GM21786 (cell line): ENCODE measurements around the gene LYST.

Experiments used
- ATAC-seq: cut with Tn5 transposase; IDR thresholded peaks from one replicate; pipeline ENCODE4 v1.9.1; 2021; ENCODE audit not compliant: unreplicated experiment

LYST gene

DNA sequence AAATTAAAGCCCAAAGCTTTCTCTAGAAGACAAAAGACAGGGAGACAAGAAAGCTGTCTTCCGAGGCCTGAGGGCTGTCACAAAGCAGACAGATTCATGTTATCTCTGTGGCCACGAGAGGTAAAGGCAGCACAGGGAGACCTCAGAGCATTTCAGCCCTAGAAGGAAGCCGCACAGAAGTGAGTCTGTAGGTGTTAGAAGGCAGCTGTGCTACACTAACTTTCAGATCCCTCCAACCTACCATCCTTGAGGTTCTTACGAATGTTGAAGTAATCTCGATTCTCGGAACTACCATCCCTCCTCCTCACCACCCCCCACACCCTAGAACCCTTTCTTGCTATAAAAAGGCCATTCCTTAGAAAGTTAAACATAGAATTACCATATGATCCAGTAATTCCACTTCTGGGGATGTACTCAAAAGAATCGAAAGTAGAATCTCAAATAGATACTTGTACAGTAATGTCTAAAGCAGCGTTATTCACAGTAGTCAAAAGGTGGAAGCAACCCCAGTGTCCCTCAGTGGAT, 21.5 kb upstream of the LYST start:
- peak; percentile 82 for ATAC-seq

- ATAC-seq = peak; percentile 11
Observed at GRCh38 chr1:235887676-235888075, 21.0 kb upstream of the LYST start.

GRCh38 chr1:235885655-235886262, 19.1 kb upstream of the LYST start:
- no peak for ATAC-seq

GRCh38 chr1:235883261-235883927, 16.7 kb upstream of the LYST start:
- no peak for ATAC-seq

GRCh38 chr1:235882816-235883215, 16.1 kb upstream of the LYST start:
- no peak for ATAC-seq

DNA sequence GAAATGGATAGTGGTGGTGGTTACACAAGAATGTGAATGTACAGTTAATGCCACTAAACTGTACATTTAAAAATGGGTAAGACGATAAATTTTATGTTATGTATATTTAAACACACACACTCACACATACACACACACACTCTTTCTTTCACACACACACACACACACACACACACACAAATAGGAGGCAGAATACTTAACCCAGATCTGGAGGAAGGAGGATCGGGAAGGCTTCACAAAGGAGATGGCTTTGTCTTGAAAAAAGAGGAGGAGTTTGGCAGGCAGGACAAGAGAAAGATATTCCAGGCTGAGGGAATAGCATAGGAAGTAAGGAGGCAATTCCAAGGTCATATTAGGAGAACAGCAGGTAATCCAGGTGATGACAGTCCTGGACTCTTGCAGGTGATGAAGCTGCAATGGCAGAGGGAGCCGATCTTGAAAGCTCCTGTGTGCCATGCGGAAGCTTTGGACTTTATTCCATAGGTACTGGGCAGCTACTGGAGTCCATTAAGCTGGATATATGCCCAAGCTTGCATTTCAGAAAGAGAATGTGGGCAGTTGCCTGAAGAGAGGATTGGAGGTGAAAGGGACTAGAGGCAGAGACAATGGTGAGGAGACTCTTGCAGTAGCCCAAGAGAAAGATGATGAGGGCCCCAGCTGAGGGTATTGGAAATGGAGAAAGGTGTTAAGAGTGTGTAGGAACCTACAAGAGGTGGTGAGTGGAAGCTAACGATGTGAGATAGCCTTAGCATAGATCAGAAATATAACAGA, 15.4 kb upstream of the LYST start:
- no peak for ATAC-seq

DNA sequence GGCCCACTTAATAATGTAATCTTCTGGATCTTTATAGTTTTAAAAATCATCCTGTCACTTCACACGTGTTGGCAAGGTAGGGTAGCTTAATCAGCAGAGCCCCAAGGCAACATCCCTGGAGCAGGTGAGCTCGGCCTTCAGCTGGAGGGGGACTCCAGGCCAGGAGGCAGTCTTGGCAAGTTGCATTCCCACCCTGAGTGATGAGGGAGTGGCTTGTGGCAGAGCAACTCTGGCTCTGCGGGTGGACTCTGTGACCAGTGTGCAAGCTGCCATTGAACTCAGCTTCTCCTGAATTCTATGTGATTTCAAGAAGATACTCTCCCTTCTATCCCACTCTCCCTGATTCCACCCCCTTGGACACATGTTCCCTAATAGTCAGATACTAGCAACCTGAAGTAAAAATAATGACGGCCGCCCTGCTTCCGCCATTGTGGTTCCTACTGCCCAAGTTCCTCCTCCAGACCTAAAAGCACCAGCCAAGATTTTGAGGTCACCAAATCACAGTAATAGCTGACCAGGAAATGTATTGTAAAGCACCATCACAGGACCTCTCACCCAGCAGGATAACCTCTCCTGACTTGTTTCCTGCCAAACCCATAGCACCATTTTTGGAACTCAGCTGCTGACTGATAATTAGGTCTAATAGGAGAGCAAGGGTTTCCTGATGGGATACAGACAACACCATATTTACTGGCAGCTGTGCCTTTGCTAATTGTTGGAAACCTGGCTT, 11.5 kb upstream of the LYST start:
- no peak for ATAC-seq

DNA sequence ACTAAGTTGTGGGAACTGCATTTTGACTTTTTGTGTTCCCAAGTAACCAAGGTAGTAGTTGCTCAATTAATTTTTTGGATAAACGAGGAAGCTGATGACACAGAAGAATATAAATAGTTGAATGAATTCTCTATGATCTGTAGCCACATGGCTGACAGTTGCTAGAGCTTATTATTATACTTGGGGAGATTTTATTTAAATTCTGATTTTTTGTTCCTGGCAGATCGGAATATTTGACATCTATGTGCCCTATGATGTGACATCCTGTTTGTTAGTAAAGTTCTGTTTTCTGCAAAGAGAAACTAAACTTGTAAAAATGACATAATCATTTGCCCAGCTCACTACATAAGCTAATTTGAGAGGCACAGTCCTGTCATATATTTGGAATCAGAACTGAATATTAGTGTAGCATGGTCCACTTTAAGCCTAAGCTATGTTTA, 9.7 kb upstream of the LYST start:
- ATAC-seq = no peak

- ATAC-seq = no peak
Observed at GRCh38 chr1:235875036-235875597, 8.4 kb upstream of the LYST start.

GRCh38 chr1:235874261-235874660, 7.6 kb upstream of the LYST start:
- ATAC-seq = no peak

- no peak for ATAC-seq
Observed at GRCh38 chr1:235873571-235873970, 6.9 kb upstream of the LYST start.

- no peak for ATAC-seq
Observed at GRCh38 chr1:235873045-235873444, 6.3 kb upstream of the LYST start.

GRCh38 chr1:235872270-235872669, 5.6 kb upstream of the LYST start:
- ATAC-seq = no peak

DNA sequence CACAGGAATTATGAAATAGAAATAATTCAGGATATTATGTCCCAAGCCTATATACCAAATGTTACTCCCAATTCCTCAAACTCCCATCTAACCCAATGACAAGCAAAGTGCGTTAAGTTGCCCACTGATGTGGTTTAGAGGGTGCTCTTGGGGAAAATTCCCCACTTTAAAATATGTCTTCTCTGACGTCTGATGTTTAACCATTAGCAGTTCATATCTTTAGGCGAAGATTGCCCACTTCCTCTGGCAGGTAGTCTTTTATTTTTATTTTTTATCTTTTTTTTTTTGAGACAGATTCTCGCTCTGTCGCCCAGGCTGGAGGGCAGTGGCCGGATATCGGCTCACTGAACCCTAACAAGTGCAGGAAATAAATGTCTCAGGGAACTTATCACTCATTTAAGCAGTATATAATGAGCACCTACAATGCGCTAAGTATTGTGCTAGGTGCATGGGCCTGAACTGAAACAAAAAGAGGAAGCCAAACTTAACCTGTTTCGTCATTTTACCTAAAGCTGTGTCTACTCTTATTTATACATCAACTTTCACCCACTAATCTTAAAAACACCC, 1.3 kb upstream of the LYST start:
- peak; percentile 35 for ATAC-seq

DNA sequence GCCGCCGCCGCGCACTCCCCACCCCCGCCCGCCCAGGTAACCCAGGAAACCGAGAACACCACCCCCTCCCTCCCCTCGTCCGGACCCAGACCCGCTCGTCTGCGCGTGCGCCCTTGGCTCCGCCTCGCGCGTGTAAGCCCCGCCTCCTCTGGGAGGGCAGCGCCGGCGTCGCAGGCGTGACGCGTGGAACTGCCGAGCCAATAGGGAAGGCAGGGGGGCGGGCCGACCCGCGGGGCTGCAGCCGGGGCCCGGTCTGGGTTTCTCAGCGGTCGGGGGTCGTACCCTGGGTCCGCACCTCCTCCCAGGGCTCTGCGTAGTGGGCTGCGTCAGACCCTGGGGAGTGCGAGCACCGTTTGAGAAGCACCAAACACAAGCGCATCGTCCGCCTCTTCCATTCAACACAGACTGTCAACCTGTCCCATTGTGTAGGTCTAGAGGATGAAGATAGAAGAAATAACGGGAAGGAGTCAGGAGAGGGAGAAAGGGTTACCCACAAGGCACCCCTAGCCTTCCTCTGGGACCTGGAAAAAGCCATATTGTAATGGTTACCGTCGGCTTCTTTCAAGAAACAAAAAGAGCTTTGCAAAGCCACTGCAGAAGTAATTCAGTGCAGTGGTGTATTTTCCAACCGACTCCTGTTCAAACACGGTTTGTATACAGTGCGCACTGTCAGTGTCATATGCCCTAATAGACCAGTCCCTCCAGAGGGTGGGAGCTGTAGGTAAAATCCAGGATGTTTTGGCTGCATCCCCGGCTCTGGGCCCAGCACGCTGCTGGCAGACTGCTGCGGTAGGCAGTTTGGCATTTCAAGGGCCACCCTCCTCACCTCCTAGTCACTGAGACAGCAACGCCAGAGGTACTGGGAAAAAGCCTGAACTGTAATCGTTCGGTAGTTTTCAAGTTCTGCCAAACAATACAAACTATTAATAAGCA, 473 bp upstream of the LYST start:
- peak; percentile 69 for ATAC-seq

DNA sequence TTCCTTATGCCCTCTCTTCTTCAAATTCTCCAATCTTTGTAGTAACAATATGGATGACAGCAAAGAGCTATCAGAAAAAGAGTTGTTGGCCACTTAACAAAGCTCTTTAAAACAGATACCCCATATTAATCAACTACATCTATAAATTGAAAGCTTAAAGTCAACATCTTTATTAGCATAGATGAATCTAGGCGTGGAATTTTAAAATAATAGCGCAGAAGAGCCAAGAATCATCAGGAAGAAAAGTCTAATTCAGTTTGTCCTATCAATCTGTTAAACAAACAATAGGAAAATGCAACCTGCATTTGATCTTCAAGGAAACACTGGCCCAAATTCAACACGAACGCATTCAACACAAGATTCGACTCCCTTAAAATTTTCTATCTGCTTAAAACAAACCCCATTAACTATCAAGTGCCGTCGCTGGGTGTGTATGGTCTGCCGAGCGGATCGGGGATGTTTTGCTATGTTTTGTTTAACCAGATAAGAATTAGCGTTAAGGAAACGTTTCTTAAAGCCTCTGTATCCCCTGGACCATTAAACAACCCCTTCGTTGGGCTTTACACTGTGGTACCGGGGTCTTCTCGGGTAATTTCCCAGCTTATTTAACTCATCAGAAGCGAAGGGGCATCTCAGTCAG, 1.0 kb downstream of the LYST start:
- peak; percentile 0 for ATAC-seq

- ATAC-seq = no peak
Observed at GRCh38 chr1:235864931-235865525, 1.7 kb downstream of the LYST start.

- ATAC-seq = no peak
Observed at GRCh38 chr1:235864469-235864868, 2.2 kb downstream of the LYST start.

DNA sequence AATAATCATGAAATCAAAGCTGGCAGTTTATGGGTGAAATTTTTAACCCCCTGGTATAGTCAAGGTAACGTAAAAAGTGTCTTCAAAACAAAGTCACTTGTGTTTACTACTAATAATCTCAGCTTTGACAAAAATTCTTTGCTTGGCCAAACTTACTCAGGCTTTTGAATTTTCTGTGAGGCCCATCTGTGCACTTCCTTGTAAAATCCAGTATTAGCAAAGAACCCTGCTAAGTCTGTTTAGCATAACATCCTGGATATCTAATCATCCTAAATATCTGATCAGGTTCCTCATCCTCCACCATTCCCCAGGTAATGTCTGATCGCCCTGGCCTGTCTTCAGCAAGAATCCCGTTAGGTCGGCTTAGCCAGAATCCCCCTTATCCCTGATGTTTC, 3.0 kb downstream of the LYST start:
- no peak for ATAC-seq
